ENCODE data around the gene FGF5. TPM values are rescaled to one million over a fixed set of nuclear protein-coding genes. Genes with fewer than 3 reads are reported as not detected.
A peak's percentile ranks its signal among the peaks of the same experiment; 100 is the strongest.

FGF5 gene
- total RNA-seq, 1 donor from 2014 or later = 2.1 TPM

DNA sequence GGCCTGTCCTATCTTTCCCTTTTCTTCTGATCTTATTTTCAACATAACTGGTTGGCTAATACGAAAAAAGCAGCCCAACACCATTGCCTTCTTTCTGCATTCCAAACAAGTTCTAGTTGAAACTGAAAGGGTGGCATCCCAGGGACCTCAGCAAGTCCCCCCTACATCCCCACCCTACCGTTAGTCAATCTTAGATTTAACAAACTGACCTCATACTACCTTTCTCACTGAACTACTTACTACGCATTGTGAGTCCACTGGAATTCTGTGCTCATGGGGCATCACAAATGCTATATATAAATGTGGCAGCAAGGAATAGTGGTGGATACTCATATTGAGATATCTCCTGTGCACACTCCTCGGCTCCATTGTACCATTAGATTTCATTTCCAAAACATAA lies 33.1 kb upstream of the FGF5 start:
- Mint-ChIP-seq H3K4me3 (ENCODE audit: unreplicated experiment) (no peak overlapping the region), H3K9me3 (ENCODE audit: unreplicated experiment) (no peaks in the 10 kb centered on the region), H3K36me3 (ENCODE audit: low read depth, unreplicated experiment) (no peaks in the 10 kb centered on the region), H3K27me3 (ENCODE audit: low read depth, unreplicated experiment) (no peaks in the 10 kb centered on the region), H3K27ac (ENCODE audit: unreplicated experiment) (no peak overlapping the region), H3K4me1 (ENCODE audit: low read depth, unreplicated experiment) (peaks cover 7% of the 10 kb centered on the region)
- Histone ChIP-seq H3K27ac (ENCODE audit: low read depth, low read length) (no peak overlapping the region), H3K9me3 (ENCODE audit: insufficient read depth, low read depth, low read length) (no peaks in the 10 kb centered on the region), H3K27me3 (ENCODE audit: insufficient read depth, low read length) (no peaks in the 10 kb centered on the region), H3K9ac (ENCODE audit: low read length) (no peak overlapping the region), H3K36me3 (ENCODE audit: insufficient read depth, low read length) (no peaks in the 10 kb centered on the region), H3K4me1 (ENCODE audit: insufficient read depth, low read length) (peaks cover 33% of the 10 kb centered on the region), H4K20me1 (ENCODE audit: insufficient read depth, low read length) (no peaks in the 10 kb centered on the region), H3K4me2 (ENCODE audit: low read length) (no peak overlapping the region), H2AFZ (ENCODE audit: low read depth, low read length) (no peak overlapping the region), H3K4me3 (ENCODE audit: insufficient read depth, low read depth, low read length) (no peak overlapping the region), H3K79me2 (ENCODE audit: insufficient read depth, low read length) (no peaks in the 10 kb centered on the region)
- DNase-seq (ENCODE audit: low read depth) (no peak), FAIRE-seq (no peak)
- TF ChIP-seq, protein P1, sequence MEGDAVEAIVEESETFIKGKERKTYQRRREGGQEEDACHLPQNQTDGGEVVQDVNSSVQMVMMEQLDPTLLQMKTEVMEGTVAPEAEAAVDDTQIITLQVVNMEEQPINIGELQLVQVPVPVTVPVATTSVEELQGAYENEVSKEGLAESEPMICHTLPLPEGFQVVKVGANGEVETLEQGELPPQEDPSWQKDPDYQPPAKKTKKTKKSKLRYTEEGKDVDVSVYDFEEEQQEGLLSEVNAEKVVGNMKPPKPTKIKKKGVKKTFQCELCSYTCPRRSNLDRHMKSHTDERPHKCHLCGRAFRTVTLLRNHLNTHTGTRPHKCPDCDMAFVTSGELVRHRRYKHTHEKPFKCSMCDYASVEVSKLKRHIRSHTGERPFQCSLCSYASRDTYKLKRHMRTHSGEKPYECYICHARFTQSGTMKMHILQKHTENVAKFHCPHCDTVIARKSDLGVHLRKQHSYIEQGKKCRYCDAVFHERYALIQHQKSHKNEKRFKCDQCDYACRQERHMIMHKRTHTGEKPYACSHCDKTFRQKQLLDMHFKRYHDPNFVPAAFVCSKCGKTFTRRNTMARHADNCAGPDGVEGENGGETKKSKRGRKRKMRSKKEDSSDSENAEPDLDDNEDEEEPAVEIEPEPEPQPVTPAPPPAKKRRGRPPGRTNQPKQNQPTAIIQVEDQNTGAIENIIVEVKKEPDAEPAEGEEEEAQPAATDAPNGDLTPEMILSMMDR (IDR thresholded peaks at IDR 0.05; ENCODE audit: insufficient read depth, low read depth, low read length) = no peak
- no peak for TF ChIP-seq EZH2 (IDR thresholded peaks at IDR 0.05; ENCODE audit: insufficient read depth, low read length)

GRCh38 chr4:80235451-80235850 lies 31.0 kb upstream of the FGF5 start:
- no peaks in the 10 kb centered on the region for H4K20me1 ChIP-seq (ENCODE audit: insufficient read depth, low read length)
- no peaks in the 10 kb centered on the region for H3K27me3 ChIP-seq (ENCODE audit: insufficient read depth, low read length)
- Mint-ChIP-seq H3K27me3 (ENCODE audit: low read depth, unreplicated experiment) (no peaks in the 10 kb centered on the region), H3K4me3 (ENCODE audit: unreplicated experiment) (no peak overlapping the region), H3K36me3 (ENCODE audit: low read depth, unreplicated experiment) (no peaks in the 10 kb centered on the region), H3K9me3 (ENCODE audit: unreplicated experiment) (no peaks in the 10 kb centered on the region), H3K4me1 (ENCODE audit: low read depth, unreplicated experiment) (peaks cover 7% of the 10 kb centered on the region), H3K27ac (ENCODE audit: unreplicated experiment) (no peak overlapping the region)
- FAIRE-seq (no peak), DNase-seq (ENCODE audit: low read depth) (peak; percentile 60)
- H3K36me3 ChIP-seq (ENCODE audit: insufficient read depth, low read length) = no peaks in the 10 kb centered on the region
- peak overlapping the region; percentile 95 for H3K27ac ChIP-seq (ENCODE audit: low read depth, low read length)
- peaks cover 48% of the 10 kb centered on the region for H3K4me1 ChIP-seq (ENCODE audit: insufficient read depth, low read length)
- H3K9me3 ChIP-seq (ENCODE audit: insufficient read depth, low read depth, low read length) = no peaks in the 10 kb centered on the region
- no peak overlapping the region for H3K4me2 ChIP-seq (ENCODE audit: low read length)
- H2AFZ ChIP-seq (ENCODE audit: low read depth, low read length) = no peak overlapping the region
- H3K9ac ChIP-seq (ENCODE audit: low read length) = no peak overlapping the region
- no peaks in the 10 kb centered on the region for H3K79me2 ChIP-seq (ENCODE audit: insufficient read depth, low read length)
- H3K4me3 ChIP-seq (ENCODE audit: insufficient read depth, low read depth, low read length) = no peak overlapping the region
- no peak for TF ChIP-seq EZH2 (IDR thresholded peaks at IDR 0.05; ENCODE audit: insufficient read depth, low read length)
- TF ChIP-seq, protein P1 (IDR thresholded peaks at IDR 0.05; ENCODE audit: insufficient read depth, low read depth, low read length) = no peak

- peaks cover 7% of the 10 kb centered on the region for H3K4me1 Mint-ChIP-seq (ENCODE audit: low read depth, unreplicated experiment)
- H3K27me3 Mint-ChIP-seq (ENCODE audit: low read depth, unreplicated experiment) = no peaks in the 10 kb centered on the region
- DNase-seq (ENCODE audit: low read depth) (peak; percentile 97), FAIRE-seq (peak; percentile 99)
- Histone ChIP-seq H3K27ac (ENCODE audit: low read depth, low read length) (peak overlapping the region; percentile 95), H2AFZ (ENCODE audit: low read depth, low read length) (no peak overlapping the region), H3K4me1 (ENCODE audit: insufficient read depth, low read length) (peaks cover 53% of the 10 kb centered on the region), H3K79me2 (ENCODE audit: insufficient read depth, low read length) (no peaks in the 10 kb centered on the region), H3K36me3 (ENCODE audit: insufficient read depth, low read length) (no peaks in the 10 kb centered on the region), H3K9me3 (ENCODE audit: insufficient read depth, low read depth, low read length) (no peaks in the 10 kb centered on the region), H3K4me3 (ENCODE audit: insufficient read depth, low read depth, low read length) (peak overlapping the region; percentile 37), H4K20me1 (ENCODE audit: insufficient read depth, low read length) (no peaks in the 10 kb centered on the region), H3K4me2 (ENCODE audit: low read length) (peak overlapping the region; percentile 78), H3K9ac (ENCODE audit: low read length) (peak overlapping the region; percentile 77), H3K27me3 (ENCODE audit: insufficient read depth, low read length) (no peaks in the 10 kb centered on the region)
- no peak for TF ChIP-seq EZH2 (IDR thresholded peaks at IDR 0.05; ENCODE audit: insufficient read depth, low read length)
- TF ChIP-seq, protein P1 (IDR thresholded peaks at IDR 0.05; ENCODE audit: insufficient read depth, low read depth, low read length) = no peak
- H3K36me3 Mint-ChIP-seq (ENCODE audit: low read depth, unreplicated experiment) = no peaks in the 10 kb centered on the region
- H3K9me3 Mint-ChIP-seq (ENCODE audit: unreplicated experiment) = no peaks in the 10 kb centered on the region
- H3K4me3 Mint-ChIP-seq (ENCODE audit: unreplicated experiment) = no peak overlapping the region
- peak overlapping the region; percentile 41 for H3K27ac Mint-ChIP-seq (ENCODE audit: unreplicated experiment)
Measured at GRCh38 chr4:80237992-80238391, 28.5 kb upstream of the FGF5 start.

Measured in astrocyte (in vitro differentiated cells and primary cell).